Mesenchymal stem cell (in vitro differentiated cells and primary cell): ENCODE results near the gene TOR1B.

Experiments
- DNase-seq: peaks from one replicate; pipeline ENCODE4 v3.0.0-alpha.2; 2013
- H2AFZ ChIP-seq: one replicate; pipeline ENCODE4 v1.6.1; 2013; ENCODE audit warnings: low read depth, mild to moderate bottlenecking, control low read depth, inconsistent platforms, low read length, moderate library complexity
- H2AK5ac ChIP-seq: 2 replicates; pipeline ENCODE4 v1.6.1; 2013; ENCODE audit warnings: low read length, moderate library complexity, mild to moderate bottlenecking, inconsistent platforms; ENCODE audit not compliant: severe bottlenecking
- H2BK120ac ChIP-seq: one replicate; pipeline ENCODE4 v1.6.1; 2013; ENCODE audit warnings: low read depth, mild to moderate bottlenecking, inconsistent platforms, low read length, moderate library complexity
- H2BK12ac ChIP-seq, 2 experiments: one replicate each; pipeline ENCODE4 v1.6.1; 2013; ENCODE audit warnings: inconsistent platforms in 2 of 2, low read length in 2 of 2, mild to moderate bottlenecking in 2 of 2, moderate library complexity in 2 of 2, control low read depth in 1 of 2
- H2BK15ac ChIP-seq: one replicate; pipeline ENCODE4 v1.6.1; 2013; ENCODE audit warnings: mild to moderate bottlenecking, low read depth, inconsistent platforms; ENCODE audit not compliant: poor library complexity, severe bottlenecking
- H2BK5ac ChIP-seq: 2 replicates; pipeline ENCODE4 v1.6.1; 2013; ENCODE audit warnings: low read depth, mild to moderate bottlenecking, low read length, control low read depth, inconsistent platforms; ENCODE audit not compliant: poor library complexity, severe bottlenecking
- H3K14ac ChIP-seq, 2 experiments: one replicate each; pipeline ENCODE4 v1.6.1; 2013; ENCODE audit warnings: inconsistent platforms in 2 of 2, low read length in 2 of 2, control low read depth in 1 of 2, mild to moderate bottlenecking in 1 of 2, moderate library complexity in 1 of 2
- H3K18ac ChIP-seq, 2 experiments: one replicate each; pipeline ENCODE4 v1.6.1; 2013; ENCODE audit warnings: inconsistent platforms in 2 of 2, low read length in 2 of 2, control low read depth in 1 of 2, low read depth in 1 of 2, mild to moderate bottlenecking in 1 of 2
- H3K23ac ChIP-seq, 2 experiments: one replicate each; pipeline ENCODE4 v1.6.1; 2013; ENCODE audit warnings: inconsistent platforms in 2 of 2, low read length in 2 of 2, mild to moderate bottlenecking in 2 of 2, moderate library complexity in 2 of 2, control low read depth in 1 of 2
- H3K27ac ChIP-seq: 2 replicates; pipeline ENCODE4 v1.5.1; 2013; ENCODE audit warnings: mild to moderate bottlenecking, moderate library complexity, low read length, control low read depth, inconsistent platforms; ENCODE audit not compliant: poor library complexity, severe bottlenecking
- H3K27me3 ChIP-seq, 2 experiments: 2 replicates each; pipeline versions ENCODE4 v1.6.1 to v1.7.0; 2013; ENCODE audit warnings: low read length in 2 of 2, mild to moderate bottlenecking in 2 of 2, moderate library complexity in 2 of 2, control low read depth in 1 of 2, inconsistent platforms in 1 of 2; ENCODE audit not compliant: control insufficient read depth in 1 of 2, insufficient read depth in 1 of 2
- H3K36me3 ChIP-seq, 2 experiments: 2 replicates each; pipeline versions ENCODE4 v1.6.1 to v1.7.0; 2013; ENCODE audit warnings: low read length in 2 of 2, control low read depth in 1 of 2, inconsistent platforms in 1 of 2, low read depth in 1 of 2, mild to moderate bottlenecking in 1 of 2; ENCODE audit not compliant: insufficient read depth in 2 of 2, control insufficient read depth in 1 of 2
- H3K4ac ChIP-seq, 2 experiments: one replicate each; pipeline ENCODE4 v1.6.1; 2013; ENCODE audit warnings: inconsistent platforms in 2 of 2, low read length in 2 of 2, mild to moderate bottlenecking in 2 of 2, moderate library complexity in 2 of 2, control low read depth in 1 of 2, low read depth in 1 of 2
- H3K4me1 ChIP-seq: 2 replicates; pipeline ENCODE4 v1.6.1; 2013; ENCODE audit warnings: low read depth, low read length, control low read depth; ENCODE audit not compliant: control insufficient read depth, insufficient read depth
- H3K4me2 ChIP-seq: 2 replicates; pipeline ENCODE4 v1.6.1; 2013; ENCODE audit warnings: low read length, mild to moderate bottlenecking, inconsistent platforms; ENCODE audit not compliant: poor library complexity, severe bottlenecking
- H3K4me3 ChIP-seq, 2 experiments: 2 replicates each; pipeline versions ENCODE4 v1.5.1 to v1.7.0; 2013; ENCODE audit warnings: low read length in 2 of 2, mild to moderate bottlenecking in 2 of 2, control low read depth in 1 of 2, low read depth in 1 of 2; ENCODE audit not compliant: insufficient read depth in 1 of 2
- H3K79me1 ChIP-seq: replicated peaks from 2 replicates; pipeline ENCODE4 v1.6.1; 2013; ENCODE audit warnings: mild to moderate bottlenecking, control low read depth, low read length, inconsistent platforms; ENCODE audit not compliant: poor library complexity, severe bottlenecking
- H3K9ac ChIP-seq: 2 replicates; pipeline ENCODE4 v1.7.0; 2013; ENCODE audit warnings: mild to moderate bottlenecking, low read length, moderate library complexity
- H3K9me3 ChIP-seq: 2 replicates; pipeline ENCODE4 v1.7.0; 2013; ENCODE audit warnings: mild to moderate bottlenecking, low read length; ENCODE audit not compliant: control insufficient read depth
- H4K8ac ChIP-seq: one replicate; pipeline ENCODE4 v1.6.1; 2013; ENCODE audit warnings: inconsistent platforms, mild to moderate bottlenecking, low read length, moderate library complexity
- H4K91ac ChIP-seq: one replicate; pipeline ENCODE4 v1.6.1; 2013; ENCODE audit warnings: mild to moderate bottlenecking, low read length, inconsistent platforms
- WGBS: methylation state at CpG from one replicate; pipeline ENCODE4 v1.1.7; 2013; ENCODE audit warnings: mixed read lengths; 5-methylcytosine and 5-hydroxymethylcytosine counted together

The TOR1B gene

DNA sequence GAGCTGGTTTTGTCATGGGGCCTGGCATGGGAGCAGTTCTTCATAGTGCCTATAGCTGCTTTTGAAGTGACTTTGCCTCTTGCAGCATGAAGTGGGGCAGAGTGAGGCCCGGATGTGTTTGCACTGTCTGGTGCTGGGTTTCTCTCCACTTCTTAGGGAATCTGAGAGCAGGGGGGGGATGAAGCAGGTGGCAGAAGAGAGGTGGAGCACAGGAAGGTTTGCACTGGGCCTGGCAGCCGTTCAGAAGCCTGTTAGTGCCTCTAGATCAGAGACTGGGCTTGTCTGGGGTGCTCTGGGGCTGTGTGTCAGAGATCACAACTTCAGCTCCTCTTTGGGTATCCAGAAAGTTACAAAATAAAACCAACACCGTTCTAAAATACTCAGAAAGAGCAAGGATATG is 50.6 kb downstream of the TOR1B start:
- no peak overlapping the region for H3K4me2 ChIP-seq
- no peak overlapping the region for H2BK12ac ChIP-seq
- H3K9ac ChIP-seq, result no peak overlapping the region
- no peak overlapping the region for H3K4ac ChIP-seq
- H3K36me3 ChIP-seq, result peaks cover 58 to 87% of the 10 kb centered on the region in 2 experiments
- no peak overlapping the region for H3K18ac ChIP-seq
- no peak overlapping the region for H2AFZ ChIP-seq
- H2BK5ac ChIP-seq, result no peak overlapping the region
- H2BK15ac ChIP-seq, result no peak overlapping the region
- H2BK120ac ChIP-seq, result no peak overlapping the region
- H3K79me1 ChIP-seq, result peaks cover 2% of the 10 kb centered on the region
- H3K4me3 ChIP-seq, result no peak overlapping the region
- WGBS, result 66% methylated on average over 3 of the region's 3 CpGs
- H3K27ac ChIP-seq, result no peak overlapping the region
- no peaks in the 10 kb centered on the region for H3K27me3 ChIP-seq
- H3K14ac ChIP-seq, result no peak overlapping the region
- no peak overlapping the region for H4K8ac ChIP-seq
- H2AK5ac ChIP-seq, result no peak overlapping the region
- peaks cover 4% of the 10 kb centered on the region for H3K4me1 ChIP-seq
- no peak overlapping the region for H3K23ac ChIP-seq
- no peak for DNase-seq
- no peak overlapping the region for H4K91ac ChIP-seq
- H3K9me3 ChIP-seq, result no peaks in the 10 kb centered on the region

DNA sequence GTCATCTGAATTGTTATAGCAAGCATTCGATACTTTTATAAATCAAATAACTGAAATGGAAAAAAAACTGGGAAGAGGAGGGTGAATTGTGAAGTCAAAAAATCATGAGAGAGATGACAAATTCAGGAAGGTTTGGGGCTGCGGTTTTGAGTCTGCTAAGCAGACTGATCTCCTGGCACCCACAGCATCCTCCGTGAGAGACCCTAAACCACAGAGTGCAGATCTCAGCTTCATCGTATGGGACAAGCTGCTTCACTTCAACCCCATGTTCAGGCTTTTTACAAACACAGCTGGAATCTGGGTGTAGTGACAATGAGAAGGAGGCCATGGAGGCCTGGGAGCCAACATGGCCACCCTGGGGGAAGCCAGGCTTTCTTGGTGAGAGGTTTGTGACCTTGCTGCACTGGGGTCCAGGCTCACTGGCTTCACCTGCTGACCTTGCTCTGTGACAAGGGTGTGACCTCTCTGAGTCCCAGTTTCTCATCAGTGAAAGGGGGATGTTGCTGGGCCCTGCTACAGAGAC is 51.7 kb downstream of the TOR1B start:
- no peak for DNase-seq
- Histone ChIP-seq H4K91ac (no peak overlapping the region), H3K14ac (no peak overlapping the region), H2BK15ac (no peak overlapping the region), H3K9me3 (no peaks in the 10 kb centered on the region), H2BK120ac (no peak overlapping the region), H2BK5ac (no peak overlapping the region), H3K4me3 (no peak overlapping the region), H2AK5ac (no peak overlapping the region), H3K27me3 (no peaks in the 10 kb centered on the region), H3K36me3 (peaks cover 58 to 92% of the 10 kb centered on the region in 2 experiments), H3K79me1 (no peaks in the 10 kb centered on the region), H3K4me1 (peaks cover 4% of the 10 kb centered on the region), H3K4ac (no peak overlapping the region), H2AFZ (no peak overlapping the region), H2BK12ac (no peak overlapping the region), H4K8ac (no peak overlapping the region), H3K18ac (no peak overlapping the region), H3K9ac (no peak overlapping the region), H3K23ac (no peak overlapping the region), H3K27ac (no peak overlapping the region), H3K4me2 (no peak overlapping the region)
- 97% methylated on average over 4 of the region's 4 CpGs for WGBS

DNA sequence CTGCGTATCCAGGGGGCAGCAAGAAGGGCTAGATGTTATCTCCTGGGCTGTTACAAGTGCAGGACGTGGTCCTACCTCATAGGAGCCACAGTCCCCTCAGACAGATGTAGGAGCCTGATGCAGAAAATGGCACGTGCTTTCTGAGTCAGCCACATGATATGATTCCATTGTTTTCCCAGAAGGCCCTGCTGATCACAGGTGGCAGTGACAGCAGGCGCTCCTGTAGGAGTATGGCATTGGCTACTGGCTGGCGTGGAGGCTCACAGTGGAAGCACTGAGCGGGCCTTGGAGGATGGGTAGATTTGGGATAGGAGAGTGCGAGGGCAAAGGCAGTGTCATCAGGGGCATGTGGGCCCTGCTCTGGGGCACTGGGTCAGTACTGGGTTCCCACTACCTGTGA is 54.2 kb downstream of the TOR1B start:
- DNase-seq, result no peak
- no peak overlapping the region for H2BK12ac ChIP-seq
- no peak overlapping the region for H3K4me3 ChIP-seq
- H3K14ac ChIP-seq, result no peak overlapping the region
- H2BK120ac ChIP-seq, result no peak overlapping the region
- no peak overlapping the region for H3K23ac ChIP-seq
- no peak overlapping the region for H4K91ac ChIP-seq
- 93% methylated on average over 7 of the region's 7 CpGs for WGBS
- H3K36me3 ChIP-seq, result peaks cover 61 to 86% of the 10 kb centered on the region in 2 experiments
- no peak overlapping the region for H3K4me2 ChIP-seq
- H2AFZ ChIP-seq, result no peak overlapping the region
- no peak overlapping the region for H3K27ac ChIP-seq
- no peak overlapping the region for H2BK15ac ChIP-seq
- no peak overlapping the region for H3K4ac ChIP-seq
- H2AK5ac ChIP-seq, result no peak overlapping the region
- H4K8ac ChIP-seq, result no peak overlapping the region
- no peaks in the 10 kb centered on the region for H3K9me3 ChIP-seq
- no peak overlapping the region for H2BK5ac ChIP-seq
- H3K4me1 ChIP-seq, result peaks cover 8% of the 10 kb centered on the region
- no peak overlapping the region for H3K18ac ChIP-seq
- H3K27me3 ChIP-seq, result no peaks in the 10 kb centered on the region
- H3K9ac ChIP-seq, result no peak overlapping the region
- no peaks in the 10 kb centered on the region for H3K79me1 ChIP-seq

DNA sequence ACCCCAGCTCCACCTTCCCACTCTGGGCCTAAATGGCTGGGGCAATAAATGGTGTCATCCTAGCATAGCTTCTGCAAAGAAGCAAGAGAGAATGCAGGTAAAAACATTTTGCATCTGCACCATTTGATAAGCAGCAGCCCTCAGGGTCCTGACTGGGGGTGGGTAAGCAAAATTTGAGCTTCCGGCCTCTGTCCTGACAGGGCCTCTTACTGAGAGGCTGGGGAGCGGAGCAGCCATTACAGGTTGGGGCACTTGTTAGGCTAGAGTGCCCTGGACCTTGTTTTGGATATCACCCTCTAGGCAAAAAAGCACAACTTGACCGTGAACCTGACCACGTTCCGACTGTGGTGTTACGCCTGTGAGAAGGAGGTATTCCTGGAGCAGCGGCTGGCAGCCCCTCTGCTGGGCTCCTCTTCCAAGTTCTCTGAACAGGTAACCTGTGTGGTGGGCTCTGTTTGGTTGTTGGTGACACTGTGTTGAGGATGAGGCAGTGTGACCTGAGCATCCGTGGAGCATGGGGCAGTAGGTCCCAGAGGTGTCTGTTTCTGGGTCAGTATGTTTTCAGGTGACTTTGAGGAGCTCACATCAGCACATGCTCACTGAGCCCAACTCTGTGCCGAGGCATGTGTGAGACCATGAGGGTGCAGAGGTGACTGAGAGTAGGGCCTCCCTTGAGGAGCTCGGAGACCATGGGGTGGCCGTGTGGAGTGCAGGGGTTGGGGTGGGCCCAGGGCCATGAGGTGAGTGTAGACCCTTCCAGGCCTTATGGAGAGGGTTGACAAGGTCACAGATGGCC is 55.4 kb downstream of the TOR1B start:
- Histone ChIP-seq H3K14ac (no peak overlapping the region), H3K18ac (no peak overlapping the region), H3K36me3 (peaks cover 52 to 80% of the 10 kb centered on the region in 2 experiments), H3K27ac (no peak overlapping the region), H2AK5ac (no peak overlapping the region), H2AFZ (no peak overlapping the region), H4K8ac (no peak overlapping the region), H2BK12ac (no peak overlapping the region), H3K79me1 (no peaks in the 10 kb centered on the region), H3K4me3 (no peak overlapping the region), H3K9ac (no peak overlapping the region), H3K23ac (no peak overlapping the region), H3K4me1 (peaks cover 13% of the 10 kb centered on the region), H2BK120ac (no peak overlapping the region), H3K9me3 (no peaks in the 10 kb centered on the region), H4K91ac (no peak overlapping the region), H3K4ac (no peak overlapping the region), H2BK15ac (no peak overlapping the region), H3K4me2 (no peak overlapping the region), H2BK5ac (no peak overlapping the region), H3K27me3 (no peaks in the 10 kb centered on the region)
- no peak for DNase-seq
- 89% methylated on average over 11 of the region's 11 CpGs for WGBS
